ENCODE measurements around the gene NOC2L.
"Not testable (repeated sequence)": the region's sequence is repeated elsewhere in the genome, so short reads cannot be mapped to it uniquely, and the experiment has no call there.

NOC2L gene

DNA sequence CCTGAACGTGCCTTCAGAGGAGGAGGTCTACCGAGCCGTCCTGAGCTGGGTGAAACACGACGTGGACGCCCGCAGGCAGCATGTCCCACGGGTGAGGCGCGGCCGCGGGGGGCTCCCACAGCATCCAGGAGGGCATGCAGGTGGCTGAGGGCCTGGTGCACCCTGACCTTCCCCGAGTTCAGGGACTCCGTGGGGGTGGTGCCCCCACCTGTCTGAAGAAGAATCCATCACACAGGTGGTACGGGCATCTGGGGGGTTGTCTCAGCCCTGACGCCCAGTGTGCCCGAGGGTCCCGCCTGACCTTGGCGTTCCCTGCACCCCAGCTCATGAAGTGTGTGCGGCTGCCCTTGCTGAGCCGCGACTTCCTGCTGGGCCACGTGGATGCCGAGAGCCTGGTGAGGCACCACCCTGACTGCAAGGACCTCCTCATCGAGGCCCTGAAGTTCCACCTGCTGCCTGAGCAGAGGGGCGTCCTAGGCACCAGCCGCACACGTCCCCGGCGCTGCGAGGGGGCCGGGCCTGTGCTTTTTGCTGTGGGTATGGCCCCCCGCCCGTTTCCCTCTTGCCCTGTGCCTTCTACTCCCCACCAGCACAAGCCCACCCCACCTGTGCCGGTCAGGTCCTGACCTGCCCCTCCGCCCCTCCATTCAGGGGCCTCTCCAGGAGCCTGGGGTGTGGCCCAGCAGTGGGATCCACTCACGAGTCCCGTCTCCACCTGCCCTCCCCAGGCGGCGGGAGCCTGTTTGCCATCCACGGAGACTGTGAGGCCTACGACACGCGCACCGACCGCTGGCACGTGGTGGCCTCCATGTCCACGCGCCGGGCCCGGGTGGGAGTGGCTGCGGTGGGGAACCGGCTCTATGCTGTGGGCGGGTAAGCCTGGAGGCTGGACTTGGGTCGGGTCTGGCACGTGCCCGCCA, 3.6 kb upstream of the NOC2L start:
- no peak for DNase-seq (ENCODE audit: low spot score)

DNA sequence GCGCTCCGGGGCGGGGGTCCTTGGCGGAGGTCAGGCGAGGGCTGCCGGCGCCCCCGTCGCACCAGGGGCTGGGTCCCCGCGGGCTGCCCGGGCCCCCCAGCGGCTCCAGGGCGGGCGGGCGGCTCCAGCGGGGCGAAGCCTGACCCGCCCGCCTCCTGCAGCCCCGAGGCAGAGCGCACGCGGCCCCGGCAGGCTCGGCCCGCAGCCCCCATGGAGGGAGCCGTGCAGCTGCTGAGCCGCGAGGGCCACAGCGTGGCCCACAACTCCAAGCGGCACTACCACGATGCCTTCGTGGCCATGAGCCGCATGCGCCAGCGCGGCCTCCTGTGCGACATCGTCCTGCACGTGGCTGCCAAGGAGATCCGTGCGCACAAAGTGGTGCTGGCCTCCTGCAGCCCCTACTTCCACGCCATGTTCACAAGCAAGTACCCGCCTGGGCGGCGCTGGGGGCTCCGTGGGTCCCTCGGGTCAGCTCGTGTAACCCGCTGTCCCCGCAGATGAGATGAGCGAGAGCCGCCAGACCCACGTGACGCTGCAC, 2.1 kb upstream of the NOC2L start:
- no peak for DNase-seq (ENCODE audit: low spot score)

DNA sequence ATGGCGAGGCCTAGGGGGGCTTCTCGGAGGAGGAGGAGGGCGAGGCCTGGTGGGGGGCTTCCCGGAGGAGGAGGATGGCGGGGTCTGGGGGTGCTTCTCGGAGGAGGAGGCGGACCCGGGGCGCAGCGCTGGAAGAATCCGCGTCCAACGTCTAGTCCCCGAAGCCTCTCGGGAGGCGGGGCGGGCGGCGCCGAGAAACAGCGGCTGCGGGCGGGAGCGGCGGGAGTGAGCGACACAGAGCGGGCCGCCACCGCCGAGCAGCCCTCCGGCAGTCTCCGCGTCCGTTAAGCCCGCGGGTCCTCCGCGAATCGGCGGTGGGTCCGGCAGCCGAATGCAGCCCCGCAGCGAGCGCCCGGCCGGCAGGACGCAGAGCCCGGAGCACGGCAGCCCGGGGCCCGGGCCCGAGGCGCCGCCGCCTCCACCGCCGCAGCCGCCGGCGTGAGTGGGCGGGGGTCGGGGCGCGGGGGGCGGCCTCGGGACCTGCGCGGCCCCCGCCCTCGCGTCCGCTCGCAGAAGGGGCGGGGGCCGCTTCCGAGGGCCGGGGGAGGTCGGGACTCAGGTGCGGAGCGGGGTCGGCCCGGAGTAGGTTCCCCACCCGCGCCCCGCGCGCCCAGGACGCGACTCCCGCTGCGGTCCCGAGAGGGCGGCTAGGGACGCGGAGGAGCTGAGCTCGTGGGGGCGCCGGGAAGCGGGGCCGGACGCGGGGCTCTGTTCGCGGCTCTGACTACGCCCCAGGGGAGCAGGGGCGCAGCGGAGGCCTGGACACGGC, 1.5 kb upstream of the NOC2L start, which contains the start of gene KLHL17:
KLHL17 (plus strand) TSS at position 222 of the 769 bp plus-strand sequence; CDS start at position 332, 110 bp downstream.
- DNase-seq (ENCODE audit: low spot score): no peak

DNA sequence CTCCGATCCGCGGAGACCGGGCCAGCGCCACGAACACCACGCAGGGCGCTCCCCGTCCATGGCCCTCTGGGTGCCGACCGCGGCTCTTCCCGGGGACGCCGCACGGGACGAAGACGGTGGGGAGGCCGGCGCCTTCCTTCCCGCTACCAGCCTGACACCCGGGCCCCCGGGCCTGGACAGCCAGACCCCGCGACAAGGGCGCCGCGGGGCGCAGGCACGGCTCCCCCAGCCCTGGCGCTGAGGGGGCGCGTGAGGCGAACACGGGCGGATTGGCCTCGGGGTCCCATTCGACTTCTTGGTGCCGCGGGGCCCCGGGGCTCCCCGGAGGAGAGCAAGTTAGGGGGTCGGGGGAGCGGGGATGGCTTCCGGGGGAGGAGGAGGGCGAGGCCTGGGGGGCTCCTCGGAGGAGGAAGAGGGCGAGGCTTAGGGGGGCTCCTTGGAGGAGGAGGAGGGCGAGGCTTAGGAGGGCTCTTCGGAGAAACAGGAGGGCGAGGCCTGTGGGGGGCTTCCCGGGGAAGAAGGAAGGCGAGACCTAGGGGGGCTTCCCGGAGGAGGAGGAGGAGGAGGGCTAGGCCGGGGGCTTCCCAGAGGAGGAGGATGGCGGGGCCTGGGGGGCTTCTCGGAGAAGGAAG, 791 bp upstream of the NOC2L start:
- DNase-seq (ENCODE audit: low spot score): no peak

DNA sequence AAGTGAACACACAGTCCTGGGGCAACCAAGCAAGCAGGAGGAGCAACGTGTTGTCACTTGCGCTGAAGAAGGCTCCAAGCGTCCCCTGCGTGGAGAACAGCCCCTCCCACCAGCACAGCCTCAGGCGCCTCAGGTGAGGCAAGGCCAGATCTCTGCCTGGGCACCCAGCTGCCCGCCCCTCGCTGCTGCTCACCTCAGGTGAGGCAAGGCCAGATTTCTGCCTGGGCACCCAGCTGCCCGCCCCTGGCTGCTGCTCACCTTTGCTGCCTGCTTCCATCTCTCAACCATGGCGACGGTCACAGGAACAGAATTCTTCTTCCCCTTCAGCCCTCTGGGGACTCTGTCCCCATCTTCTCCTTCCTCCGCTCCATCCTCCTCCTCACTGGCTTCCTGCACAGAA, 2.4 kb downstream of the NOC2L start:
- no peak for DNase-seq (ENCODE audit: low spot score)

DNA sequence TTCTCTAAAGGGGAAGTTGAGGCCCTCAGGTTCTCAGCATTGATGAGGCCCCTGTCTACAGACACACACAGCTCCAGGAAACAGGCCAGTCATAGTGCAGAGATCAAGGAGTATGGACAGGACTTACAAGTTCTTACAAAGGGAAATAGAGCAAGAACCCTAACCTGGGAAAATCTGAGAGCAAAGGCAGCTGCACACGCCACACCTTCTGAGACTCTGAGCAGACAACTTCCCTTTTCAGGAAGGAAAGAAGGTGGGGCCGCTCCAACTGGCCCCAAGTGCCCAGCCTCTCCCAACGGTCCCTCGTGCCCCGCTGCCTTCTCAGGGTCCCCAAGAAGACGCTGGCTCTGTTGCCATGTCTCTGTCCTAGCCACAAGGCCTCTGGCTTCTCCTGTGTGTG, 3.6 kb downstream of the NOC2L start:
- no peak for DNase-seq (ENCODE audit: low spot score)

DNA sequence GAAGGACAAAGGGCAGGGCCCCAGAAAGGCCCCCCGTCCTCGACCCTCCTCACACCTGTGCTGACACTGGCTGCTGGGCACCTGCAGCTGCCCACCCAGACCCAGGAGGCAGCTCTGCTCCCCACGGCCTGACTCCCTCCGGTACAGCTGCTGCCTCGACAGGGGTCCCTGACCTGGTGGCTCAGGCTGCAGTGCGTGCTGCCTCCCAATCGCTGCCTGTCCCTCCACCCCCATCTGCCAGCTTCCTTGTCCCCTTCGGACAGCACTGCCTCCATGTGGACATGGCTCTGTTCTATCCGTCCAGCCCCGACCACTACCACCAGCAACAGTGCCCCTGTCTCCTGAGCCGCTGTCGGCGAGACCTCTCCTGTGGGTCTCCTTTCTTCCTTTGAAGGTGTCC, 4.1 kb downstream of the NOC2L start:
- no peak for DNase-seq (ENCODE audit: low spot score)

DNA sequence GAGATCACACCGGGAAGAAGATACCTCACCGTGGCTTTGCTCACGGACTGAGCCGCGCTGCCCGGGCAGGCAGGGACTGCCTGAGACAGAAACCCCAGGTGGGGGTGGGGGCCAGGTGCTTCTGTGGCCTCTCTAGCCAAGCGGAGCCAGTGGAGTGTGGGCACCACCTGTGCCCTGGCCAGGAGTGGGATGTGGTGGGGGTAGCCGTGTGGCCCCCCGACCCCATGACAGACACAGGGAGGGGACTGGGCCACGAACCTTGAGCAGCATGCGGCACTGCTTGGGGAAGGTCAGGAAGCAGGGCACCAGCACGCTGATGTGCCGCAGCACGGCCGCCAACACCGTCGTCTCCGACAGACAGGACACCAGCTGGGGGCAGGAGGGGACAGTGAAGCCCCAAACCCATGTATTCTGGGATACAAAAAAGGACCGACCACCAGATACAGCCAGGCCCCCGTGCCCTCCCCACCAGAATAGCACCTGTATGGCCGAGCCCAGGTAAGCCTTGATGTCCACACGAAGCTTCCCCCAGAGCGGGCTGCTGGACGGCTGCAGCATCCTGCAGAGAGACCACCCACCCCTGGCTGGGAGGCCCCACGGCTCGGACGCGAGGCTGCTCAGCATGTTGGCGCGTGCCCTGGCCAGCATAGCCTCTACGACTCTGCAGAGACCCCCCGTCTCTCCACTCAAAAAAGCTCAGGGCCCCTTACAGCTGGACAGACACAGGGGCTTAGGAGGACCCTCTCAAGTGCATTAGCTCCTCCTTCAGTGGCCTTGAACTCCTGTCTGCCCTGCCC, 5.3 kb downstream of the NOC2L start:
- DNase-seq (ENCODE audit: low spot score): no peak

DNA sequence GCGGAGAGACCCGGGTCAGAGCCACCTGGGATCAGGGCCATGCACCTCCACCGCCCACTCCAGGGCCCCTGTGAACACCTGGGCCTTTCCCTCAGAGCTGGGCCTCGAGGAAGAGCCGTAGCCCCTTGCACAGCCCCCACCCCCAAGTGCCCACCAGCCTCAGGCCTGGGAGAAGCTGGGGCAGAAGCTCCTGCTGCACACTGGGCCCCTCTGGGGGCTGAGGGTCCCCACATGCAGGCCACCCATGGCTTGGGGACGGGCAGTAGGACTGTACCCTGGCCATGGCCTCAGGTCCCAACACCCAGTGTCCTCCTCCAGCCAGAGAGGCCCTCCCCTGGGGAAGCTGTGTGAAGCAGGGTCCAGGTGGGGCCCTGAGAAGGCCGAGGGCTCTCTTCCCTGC, 6.5 kb downstream of the NOC2L start:
- DNase-seq (ENCODE audit: low spot score): no peak

DNA sequence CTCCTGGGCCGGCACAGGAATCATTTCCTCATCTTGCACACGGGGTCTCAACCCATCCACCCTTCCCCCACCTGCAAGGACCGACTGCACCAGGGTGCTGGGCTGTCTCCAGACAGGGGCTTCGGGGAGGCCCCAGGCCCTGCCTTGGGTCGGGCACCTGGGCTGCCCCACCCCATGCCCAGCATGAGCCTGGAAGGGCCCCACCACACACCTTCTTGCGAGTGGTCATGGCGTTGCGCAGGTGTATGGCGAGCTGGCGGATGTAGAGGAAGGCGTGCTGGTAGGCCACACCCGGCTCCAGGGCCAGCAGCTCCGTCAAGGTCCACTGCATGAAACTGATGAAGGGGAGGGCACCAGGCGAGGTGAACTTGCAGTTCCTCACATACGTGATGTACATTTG, 6.9 kb downstream of the NOC2L start:
- no peak for DNase-seq (ENCODE audit: low spot score)

DNA sequence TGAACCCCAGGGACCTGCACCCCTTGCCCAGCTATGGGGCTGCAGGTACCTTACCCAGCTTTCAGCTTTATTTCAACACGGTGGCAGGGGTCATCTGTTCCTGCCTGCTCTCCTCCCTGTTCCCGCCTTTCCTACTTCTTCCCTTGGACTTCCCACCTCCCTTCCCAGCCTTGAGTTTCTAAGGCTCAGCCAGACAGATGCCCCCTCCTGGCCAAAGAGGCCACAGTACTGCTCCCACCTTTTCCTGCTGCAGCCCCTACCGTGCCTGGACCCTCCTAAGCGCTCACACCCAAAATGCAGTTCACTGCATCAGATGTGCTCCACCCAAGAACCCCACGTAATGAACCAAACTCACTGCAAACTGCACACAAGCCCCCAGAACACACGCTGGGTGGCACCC, 7.7 kb downstream of the NOC2L start:
- no peak for DNase-seq (ENCODE audit: low spot score)

DNA sequence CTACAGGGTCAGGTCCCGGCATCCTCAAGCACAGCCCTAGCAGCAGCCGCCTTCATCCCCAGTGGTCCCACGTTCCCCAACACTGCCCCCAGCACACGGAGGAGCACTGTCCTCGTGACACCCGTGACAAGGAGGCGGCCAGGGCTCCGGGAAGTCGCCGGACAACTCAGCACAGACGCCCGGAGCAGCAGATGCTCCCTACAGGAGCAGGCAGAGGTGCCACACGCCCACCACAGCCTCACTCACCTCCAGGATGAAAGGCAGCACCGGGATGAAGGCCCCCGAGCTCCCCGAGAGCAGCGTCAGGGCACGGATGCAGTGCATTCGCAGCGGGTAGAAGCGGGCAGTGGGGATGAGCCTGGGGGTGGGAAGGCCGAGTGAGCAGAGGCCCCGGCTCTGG, 8.2 kb downstream of the NOC2L start:
- no peak for DNase-seq (ENCODE audit: low spot score)

DNA sequence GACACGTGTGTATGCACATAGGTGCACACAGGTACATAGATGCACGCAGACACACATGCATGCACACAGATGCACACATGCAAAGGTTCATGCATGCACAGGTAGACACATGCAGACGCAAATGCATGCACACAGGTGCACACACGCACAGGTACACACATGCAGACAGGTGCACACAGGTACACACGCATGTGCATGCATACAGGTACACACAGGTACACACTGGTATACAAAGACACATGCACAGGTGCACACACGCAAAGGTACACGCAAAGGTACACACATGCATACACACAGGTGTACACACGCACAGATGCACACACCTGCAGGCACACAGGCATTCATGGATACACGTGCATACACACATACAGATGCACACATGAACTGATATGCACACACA, 8.8 kb downstream of the NOC2L start:
- DNase-seq (ENCODE audit: low spot score): no peak

DNA sequence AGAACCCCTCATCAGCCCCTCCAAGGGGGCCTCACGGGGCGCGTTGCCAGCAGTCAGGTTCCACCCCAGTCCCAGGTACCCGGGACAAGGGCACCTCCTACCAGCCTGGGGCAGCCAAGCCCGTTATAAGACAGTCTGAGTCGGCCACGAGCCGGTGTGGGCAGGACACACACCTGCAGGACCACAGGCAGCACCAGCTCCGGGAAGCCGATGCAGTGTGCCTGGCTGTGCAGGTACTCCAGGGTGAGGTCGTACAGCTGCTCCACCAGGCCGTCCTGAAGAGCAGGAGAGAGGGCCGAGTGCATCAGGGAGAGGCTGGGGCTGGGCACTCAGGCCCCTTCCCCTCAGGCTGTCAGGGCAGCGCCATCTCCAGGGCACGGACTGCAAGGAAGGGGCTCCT, 11.1 kb downstream of the NOC2L start:
- no peak for DNase-seq (ENCODE audit: low spot score)

DNA sequence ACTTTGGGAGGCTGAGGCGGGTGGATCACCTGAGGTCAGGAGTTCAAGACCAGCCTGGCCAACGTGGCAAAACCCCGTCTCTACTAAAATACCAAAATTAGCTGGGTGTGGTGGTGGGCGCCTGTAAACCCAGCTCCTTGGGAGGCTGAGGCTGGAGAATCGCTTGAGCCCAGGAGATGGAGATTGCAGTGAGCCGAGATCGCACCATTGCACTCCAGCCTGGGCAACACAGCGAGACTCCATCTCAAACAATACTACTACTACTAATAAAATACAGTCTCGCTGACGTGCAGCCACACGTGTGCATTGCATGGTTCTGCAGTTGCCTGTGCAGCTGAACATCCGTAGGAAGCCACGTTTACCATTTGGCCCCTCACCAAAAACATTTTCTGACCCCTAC, 12.2 kb downstream of the NOC2L start:
- not testable (repeated sequence) for DNase-seq (ENCODE audit: low spot score)

DNA sequence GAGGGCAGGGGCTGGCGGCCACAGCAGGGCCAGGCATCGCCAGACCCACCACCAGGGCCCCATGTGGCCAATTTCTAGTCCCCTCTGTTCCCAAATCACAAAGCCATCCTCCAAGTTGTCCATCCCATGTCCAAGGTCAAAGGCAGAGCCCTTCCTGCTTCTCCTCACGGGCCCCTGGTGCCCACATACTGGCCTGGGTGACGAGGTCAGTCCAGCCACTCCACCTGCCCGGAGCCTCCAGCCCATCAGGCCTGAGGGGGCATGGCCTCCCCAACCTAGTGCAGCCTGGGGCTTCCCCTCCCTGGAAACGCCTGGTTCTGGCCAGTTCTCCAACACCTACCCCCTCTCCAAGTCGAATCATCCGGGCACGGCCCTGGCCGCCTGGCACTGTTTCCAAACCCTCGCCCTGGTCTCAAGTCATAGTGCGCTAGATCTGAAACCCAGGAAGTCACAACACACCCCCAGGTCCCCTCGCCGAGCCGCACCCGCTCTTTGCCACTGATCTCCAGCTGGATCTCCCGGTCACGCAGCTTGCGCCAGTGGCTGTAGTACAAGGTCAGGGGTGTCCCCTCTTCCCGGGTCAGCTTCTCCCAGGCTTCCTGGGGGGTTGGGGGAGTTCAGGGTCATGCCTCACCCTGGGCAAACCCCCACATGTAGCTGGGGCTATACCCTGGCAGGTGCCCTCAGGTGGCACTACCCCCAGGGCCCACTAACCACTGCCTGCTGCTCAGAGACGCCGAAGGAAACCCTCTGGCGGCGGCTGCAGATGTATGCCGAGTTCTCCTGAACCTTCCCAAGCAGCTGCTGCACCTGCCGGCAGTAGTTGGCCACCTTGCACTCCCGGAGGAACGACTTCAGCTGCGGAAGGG, 13.1 kb downstream of the NOC2L start:
- no peak for DNase-seq (ENCODE audit: low spot score)

DNA sequence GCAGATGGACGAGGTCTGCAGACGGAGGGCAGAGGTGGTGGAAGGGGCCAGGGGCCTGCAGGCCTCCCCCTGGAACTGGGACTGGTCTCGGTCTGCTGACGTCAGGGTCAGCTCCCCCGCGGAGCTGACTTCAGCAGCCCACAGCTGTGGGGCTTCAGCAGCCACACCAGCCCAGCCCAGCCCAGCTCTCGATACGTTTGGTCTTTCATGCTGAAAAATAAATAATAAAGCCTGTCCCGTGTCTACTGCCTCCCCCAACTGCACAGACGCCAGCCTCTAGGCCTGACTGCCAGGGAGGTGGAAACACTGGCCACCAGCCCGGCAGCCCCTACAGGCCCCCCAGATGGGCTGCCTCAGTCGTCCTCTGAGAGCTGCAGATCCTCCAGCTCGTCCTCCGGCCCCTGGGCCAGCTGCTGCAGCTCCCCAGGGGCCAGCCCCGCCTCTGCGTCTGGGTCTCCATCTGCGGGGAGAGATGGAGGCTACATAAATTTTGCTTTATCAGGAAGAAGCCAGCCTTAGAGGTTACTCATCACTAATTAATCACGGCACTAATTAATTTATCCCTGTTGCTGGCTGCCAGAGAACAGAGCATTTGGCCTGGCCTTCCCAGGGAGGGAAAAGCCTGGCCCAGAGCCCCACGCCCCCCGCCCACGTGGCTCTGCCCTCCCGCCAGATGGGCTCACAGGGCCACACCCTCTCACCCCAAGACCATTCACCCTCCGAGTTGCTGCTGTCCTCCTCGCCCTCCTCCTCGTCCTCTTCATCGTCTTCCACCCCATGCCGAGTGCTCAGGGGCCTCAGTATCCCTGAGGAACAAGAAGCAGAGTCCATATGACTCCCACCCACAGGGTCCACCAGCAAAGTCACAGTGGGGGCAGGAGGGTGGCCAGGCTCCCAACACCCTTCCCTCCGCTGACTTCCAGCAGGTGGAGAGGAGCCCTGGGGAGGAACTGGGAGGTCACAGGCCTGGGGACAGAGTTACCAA, 14.4 kb downstream of the NOC2L start:
- no peak for DNase-seq (ENCODE audit: low spot score)

DNA sequence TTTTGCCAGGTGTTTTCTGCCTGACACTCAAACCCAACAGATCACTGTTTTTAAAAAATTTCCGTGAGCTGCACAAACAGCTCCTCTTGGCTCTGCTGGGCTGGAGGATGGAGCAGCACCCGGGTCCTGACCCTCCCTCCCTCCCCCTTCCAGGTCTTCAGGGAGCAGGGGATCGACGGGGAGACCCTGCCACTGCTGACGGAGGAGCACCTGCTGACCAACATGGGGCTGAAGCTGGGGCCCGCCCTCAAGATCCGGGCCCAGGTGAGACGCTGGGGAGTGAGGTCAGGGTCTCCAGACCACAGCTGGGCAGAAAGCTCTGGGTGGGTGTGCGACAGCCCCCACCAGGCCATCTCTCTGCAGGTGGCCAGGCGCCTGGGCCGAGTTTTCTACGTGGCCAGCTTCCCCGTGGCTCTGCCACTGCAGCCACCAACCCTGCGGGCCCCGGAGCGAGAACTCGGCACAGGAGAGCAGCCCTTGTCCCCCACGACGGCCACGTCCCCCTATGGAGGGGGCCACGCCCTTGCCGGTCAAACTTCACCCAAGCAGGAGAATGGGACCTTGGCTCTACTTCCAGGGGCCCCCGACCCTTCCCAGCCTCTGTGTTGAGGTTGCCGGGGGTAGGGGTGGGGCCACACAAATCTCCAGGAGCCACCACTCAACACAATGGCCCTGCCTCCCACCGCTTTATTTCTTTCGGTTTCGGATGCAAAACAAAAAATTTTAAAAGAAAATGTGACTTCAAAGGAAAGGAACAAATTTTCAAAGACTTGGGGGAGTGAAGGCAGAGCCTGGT, 15.3 kb downstream of the NOC2L start:
- no peak for DNase-seq (ENCODE audit: low spot score)

All from pons (tissue), 1 donor.